SK-N-SH (cell line): ENCODE measurements around the gene DNAJC10. TPM values are rescaled to one million over a fixed set of nuclear protein-coding genes. Genes with fewer than 3 reads are reported as not detected.
A peak's percentile ranks its signal among the peaks of the same experiment; 100 is the strongest.

Source experiments
- CTCF ChIA-PET: fragments of 300-600, 350-600 bp; formaldehyde crosslinking; extraction: SDS; loops from one replicate; lab custom pipeline; 2021; lab: Yijun Ruan, JAX
- POLR2A ChIA-PET: fragments of 350-600 bp; sonication (Branson Sonifier 250); formaldehyde crosslinking; extraction: SDS; loops from one replicate; lab custom pipeline; 2020; ENCODE audit warnings: antibody characterized with exemption, inconsistent platforms; lab: Yijun Ruan, JAX
- DNase-seq: peaks from one replicate; pipeline ENCODE4 v3.0.0; 2012
- H2AFZ ChIP-seq: fragments of 200-600 bp; sonication (generic); 2 replicates; pipeline ENCODE4 v1.8.1; 2016; ENCODE audit warnings: antibody characterized with exemption, mild to moderate bottlenecking, low read depth
- H3F3A ChIP-seq: fragments of 200-600 bp; sonication (generic); replicated peaks from 2 replicates; pipeline ENCODE3; 2016; ENCODE audit warnings: antibody characterized with exemption, mild to moderate bottlenecking; ENCODE audit not compliant: insufficient read depth
- H3K27ac ChIP-seq, 2 experiments: fragments of 200-500 bp in 1 of 2; fragments of 200-600 bp in 1 of 2; sonication (Bioruptor generic) in 1 of 2; sonication (generic), shearing (Covaris generic) in 1 of 2; 2 replicates each; pipeline versions ENCODE4 v1.5.1 to v1.6.1; 2014 to 2016; ENCODE audit warnings: low read depth in 2 of 2, inconsistent platforms in 1 of 2, low read length in 1 of 2, mild to moderate bottlenecking in 1 of 2, mixed read lengths in 1 of 2
- H3K27me3 ChIP-seq: fragments of 200-600 bp; sonication (generic), shearing (Covaris generic); 2 replicates; pipeline ENCODE4 v1.6.1; 2016; ENCODE audit warnings: mixed run types; ENCODE audit not compliant: insufficient read depth
- H3K36me3 ChIP-seq, 2 experiments: fragments of 200-500 bp in 1 of 2; fragments of 200-600 bp in 1 of 2; sonication (Bioruptor generic) in 1 of 2; sonication (generic) in 1 of 2; replicated peaks in 1 of 2; 2 replicates each; pipeline versions ENCODE3 to v1.5.1; 2014 to 2016; ENCODE audit warnings: low read length in 1 of 2, mild to moderate bottlenecking in 1 of 2; ENCODE audit not compliant: insufficient read depth in 2 of 2, control insufficient read depth in 1 of 2
- H3K4me1 ChIP-seq, 2 experiments: fragments of 200-500 bp in 1 of 2; fragments of 200-600 bp in 1 of 2; sonication (Bioruptor generic) in 1 of 2; sonication (generic), shearing (Covaris generic) in 1 of 2; 2 replicates each; pipeline versions ENCODE4 v1.5.1 to v1.6.1; 2014 to 2016; ENCODE audit warnings: low read depth in 1 of 2, low read length in 1 of 2, mixed run types in 1 of 2; ENCODE audit not compliant: insufficient read depth in 2 of 2, control insufficient read depth in 1 of 2
- H3K4me2 ChIP-seq: fragments of 200-600 bp; sonication (generic), shearing (Covaris generic); 2 replicates; pipeline ENCODE4 v1.6.1; 2017; ENCODE audit warnings: mixed run types
- H3K4me3 ChIP-seq, 2 experiments: fragments of 200-500 bp in 1 of 2; fragments of 200-600 bp in 1 of 2; sonication (Bioruptor generic) in 1 of 2; sonication (generic), shearing (Covaris generic) in 1 of 2; 2 replicates each; pipeline versions ENCODE4 v1.5.1 to v1.8.1; 2014 to 2016; ENCODE audit warnings: low read depth in 2 of 2, inconsistent platforms in 1 of 2, low read length in 1 of 2, mild to moderate bottlenecking in 1 of 2, mixed read lengths in 1 of 2, moderate library complexity in 1 of 2
- H3K79me2 ChIP-seq: fragments of 200-600 bp; sonication (generic); 2 replicates; pipeline ENCODE4 v1.8.1; 2017; ENCODE audit warnings: mild to moderate bottlenecking; ENCODE audit not compliant: insufficient read depth
- H3K9ac ChIP-seq: fragments of 200-600 bp; sonication (generic); 2 replicates; pipeline ENCODE4 v1.6.1; 2017; ENCODE audit warnings: mixed run types
- H3K9me2 ChIP-seq: fragments of 200-600 bp; sonication (generic); 2 replicates; pipeline ENCODE4 v1.6.1; 2017; ENCODE audit warnings: mixed run types
- H3K9me3 ChIP-seq: fragments of 200-600 bp; sonication (generic); 2 replicates; pipeline ENCODE4 v1.6.1; 2017; ENCODE audit warnings: mixed run types, mild to moderate bottlenecking, moderate library complexity
- H4K20me1 ChIP-seq: fragments of 200-600 bp; sonication (generic); 2 replicates; pipeline ENCODE4 v1.6.1; 2017; ENCODE audit warnings: mild to moderate bottlenecking, mixed run types; ENCODE audit not compliant: insufficient read depth
- ELF1 ChIP-seq: IDR thresholded peaks from 2 replicates; pipeline ENCODE4 v1.4.0; 2012
- EZH2phosphoT487 ChIP-seq: fragments of 200-600 bp; sonication (generic); IDR thresholded peaks from 2 replicates; pipeline ENCODE4 v1.6.1; 2017; ENCODE audit warnings: low read depth, mixed run types, mild to moderate bottlenecking, antibody characterized with exemption, moderate library complexity, borderline replicate concordance
- FOSL2 ChIP-seq: IDR thresholded peaks from 2 replicates; pipeline ENCODE4 v1.4.0; 2012; ENCODE audit warnings: low read depth, mild to moderate bottlenecking, moderate library complexity, borderline replicate concordance
- GABPA ChIP-seq: IDR thresholded peaks from 2 replicates; pipeline ENCODE4 v1.4.0; 2012; ENCODE audit warnings: low read depth, mild to moderate bottlenecking
- MEF2A ChIP-seq: IDR thresholded peaks from 2 replicates; pipeline ENCODE4 v1.4.0; 2012; ENCODE audit warnings: low read depth, borderline replicate concordance
- NFIC ChIP-seq: IDR thresholded peaks from 2 replicates; pipeline ENCODE4 v1.4.0; 2012; ENCODE audit warnings: borderline replicate concordance
- RCOR1 ChIP-seq: fragments of 150-350 bp; IDR thresholded peaks from 2 replicates; pipeline ENCODE4 v1.6.1; 2017; ENCODE audit warnings: antibody characterized with exemption, low read length
- RXRA ChIP-seq: IDR thresholded peaks from 2 replicates; pipeline ENCODE4 v1.4.0; 2012; ENCODE audit warnings: low read depth, mild to moderate bottlenecking, borderline replicate concordance
- SMC3 ChIP-seq: IDR thresholded peaks from 2 replicates; pipeline ENCODE4 v1.6.1; 2012; ENCODE audit warnings: low read depth, low read length, improper control_type of control experiment
- TAF1 ChIP-seq: IDR thresholded peaks from 2 replicates; pipeline ENCODE4 v1.6.1; 2012; ENCODE audit warnings: low read depth, mild to moderate bottlenecking, low read length, moderate library complexity, borderline replicate concordance
- TCF12 ChIP-seq: IDR thresholded peaks from 2 replicates; pipeline ENCODE4 v1.4.0; 2012
- WGBS: methylation state at CpG from one replicate; pipeline ENCODE4 v1.1.6; 2017; ENCODE audit warnings: low lambda C conversion rate; 5-methylcytosine and 5-hydroxymethylcytosine counted together
- polyA plus RNA-seq, 3 experiments: library from polyadenylated mRNA; depleted of rRNA; stranded (reverse); fragments of >200 nt; gene quantifications; 2 replicates each; pipeline ENCODE4 v1.2.3, GENCODE V29; 2012
- TF ChIP-seq, protein P1 (sequence below): IDR thresholded peaks from 2 replicates; pipeline ENCODE4; 2012
- TF ChIP-seq, protein P2 (sequence below): IDR thresholded peaks from 2 replicates; pipeline ENCODE4 v1.6.1; 2012; ENCODE audit warnings: mild to moderate bottlenecking, low read depth, low read length, moderate library complexity
- TF ChIP-seq, protein P3 (sequence below): fragments of 150-350 bp; IDR thresholded peaks from 2 replicates; pipeline ENCODE4 v1.6.1; 2016; ENCODE audit warnings: mild to moderate bottlenecking, low read depth, low read length

The DNAJC10 gene
- polyA plus RNA-seq, 1 of the 3 experiments (the other 2 are of a cell fraction), result 30.8 TPM

DNA sequence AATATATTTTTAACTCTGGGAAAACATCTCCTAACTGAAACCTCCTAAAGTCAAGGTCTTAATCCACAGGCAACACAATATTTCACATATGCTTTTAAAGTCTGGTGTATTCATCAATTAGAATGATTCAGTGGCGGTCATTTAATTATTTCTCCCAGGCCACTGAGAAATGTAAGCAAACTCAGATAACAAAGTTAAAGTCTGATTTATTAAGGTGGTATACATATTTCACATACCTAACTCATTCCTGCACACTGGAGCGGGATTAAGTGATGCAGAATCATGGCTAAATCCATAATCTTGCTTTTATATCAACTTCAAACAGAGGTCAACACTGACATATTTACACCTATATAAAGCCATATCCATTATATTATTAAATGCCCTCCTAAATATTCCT lies 106.7 kb downstream of the DNAJC10 start:
- no peaks in the 10 kb centered on the region for H3F3A ChIP-seq
- H4K20me1 ChIP-seq, result no peaks in the 10 kb centered on the region

DNA sequence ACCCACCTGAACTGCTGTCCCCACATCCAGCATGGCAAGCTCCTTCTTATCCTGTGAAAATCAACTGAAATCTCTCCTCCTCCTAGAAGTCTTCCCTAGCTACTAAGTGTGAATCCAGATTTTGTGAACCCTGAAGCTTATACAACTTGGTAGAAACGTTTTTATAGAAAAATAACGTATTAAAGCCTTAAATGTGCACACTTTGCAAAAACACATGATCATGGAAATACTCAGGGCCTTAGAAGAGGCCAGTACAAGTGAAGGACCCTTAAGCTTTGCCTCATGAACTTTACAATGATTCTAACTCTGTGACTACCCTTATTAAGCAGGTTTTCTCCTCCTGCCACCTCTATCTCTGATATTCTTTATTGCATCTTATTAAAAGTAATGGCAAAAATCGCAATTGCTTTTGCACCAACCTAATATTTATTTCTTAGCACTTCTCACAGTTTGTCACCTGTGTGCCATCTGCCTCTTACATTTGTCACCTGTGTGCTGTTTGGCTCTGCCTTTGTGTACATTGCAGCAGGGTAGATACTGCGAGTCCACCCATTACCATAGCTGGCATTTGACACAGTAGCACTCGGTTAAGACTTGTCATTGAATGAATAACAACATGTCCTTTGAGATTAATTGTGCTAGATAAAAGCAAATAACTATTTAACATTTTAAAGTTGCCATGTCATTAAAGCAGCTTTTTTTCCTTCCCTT lies 108.2 kb downstream of the DNAJC10 start:
- Histone ChIP-seq H3K9me3 (no peaks in the 10 kb centered on the region), H3K4me2 (no peak overlapping the region), H3K4me3 (no peak overlapping the region), H3K79me2 (no peaks in the 10 kb centered on the region), H3K27ac (no peak overlapping the region), H3K36me3 (no peaks in the 10 kb centered on the region), H3K4me1 (no peaks in the 10 kb centered on the region; a peak in 2 of 4 replicates), H3K27me3 (no peaks in the 10 kb centered on the region), H3K9me2 (no peaks in the 10 kb centered on the region), H4K20me1 (no peaks in the 10 kb centered on the region), H3K9ac (no peak overlapping the region), H3F3A (no peaks in the 10 kb centered on the region), H2AFZ (no peak overlapping the region)
- ChIA-PET POLR2A (no interaction called here), CTCF (interaction anchor here (1.1 to 2.0 kb wide), 4 partner anchors 10 to 156 kb away, joined by 3 to 5 read pairs (median 4); no protein-coding TSS in a partner anchor)
- WGBS, result 75% methylated on average over 5 of the region's 5 CpGs
- TF ChIP-seq TCF12, result no peak
- TF ChIP-seq RCOR1, result no peak
- TF ChIP-seq TAF1, result no peak
- DNase-seq, result no peak

More for the DNA sequence above, 106.7 kb downstream of the DNAJC10 start:
- Histone ChIP-seq H3K4me2 (no peak overlapping the region), H3K9me3 (no peaks in the 10 kb centered on the region), H3K9ac (no peak overlapping the region), H3K4me1 (peaks cover under 1 to 2% of the 10 kb centered on the region in 2 experiments; a peak in 3 of 4 replicates), H3K9me2 (no peaks in the 10 kb centered on the region), H3K27me3 (no peaks in the 10 kb centered on the region), H3K27ac (no peak overlapping the region), H3K36me3 (no peaks in the 10 kb centered on the region), H2AFZ (no peak overlapping the region), H3K4me3 (no peak overlapping the region), H3K79me2 (no peaks in the 10 kb centered on the region)
- TF ChIP-seq, protein P1, sequence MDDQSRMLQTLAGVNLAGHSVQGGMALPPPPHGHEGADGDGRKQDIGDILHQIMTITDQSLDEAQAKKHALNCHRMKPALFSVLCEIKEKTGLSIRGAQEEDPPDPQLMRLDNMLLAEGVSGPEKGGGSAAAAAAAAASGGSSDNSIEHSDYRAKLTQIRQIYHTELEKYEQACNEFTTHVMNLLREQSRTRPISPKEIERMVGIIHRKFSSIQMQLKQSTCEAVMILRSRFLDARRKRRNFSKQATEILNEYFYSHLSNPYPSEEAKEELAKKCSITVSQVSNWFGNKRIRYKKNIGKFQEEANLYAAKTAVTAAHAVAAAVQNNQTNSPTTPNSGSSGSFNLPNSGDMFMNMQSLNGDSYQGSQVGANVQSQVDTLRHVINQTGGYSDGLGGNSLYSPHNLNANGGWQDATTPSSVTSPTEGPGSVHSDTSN, result 0 out of 2 replicates have a peak, but pooled peaks have one; percentile 17
- TF ChIP-seq FOSL2 (no peak), TCF12 (no peak; the same call in 1 of the 2 replicates)
- CTCF ChIA-PET, result no interaction called here
- POLR2A ChIA-PET, result no interaction called here
- 61% methylated on average over 2 of the region's 2 CpGs for WGBS
- peak; percentile 3 for DNase-seq

DNA sequence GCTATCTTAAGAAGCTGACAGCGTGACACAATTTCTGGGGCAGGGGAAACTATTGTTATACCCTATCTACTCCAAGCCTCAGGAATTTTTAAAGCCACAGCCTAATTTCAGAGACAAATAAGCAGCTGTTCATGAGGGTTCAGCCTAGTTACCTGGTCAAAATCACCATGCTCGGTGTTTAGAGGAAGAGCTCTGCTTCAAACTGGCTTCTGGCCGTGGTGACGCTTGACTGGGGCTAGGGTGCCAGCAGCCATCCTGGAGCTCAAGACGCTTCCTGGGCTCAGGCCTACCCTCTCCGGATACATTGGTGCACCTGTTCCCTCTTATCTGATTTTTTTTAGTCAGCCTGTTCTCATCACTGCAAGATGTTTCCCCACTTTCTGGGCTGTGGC lies 108.7 kb downstream of the DNAJC10 start:
- Histone ChIP-seq H3K9me3 (no peaks in the 10 kb centered on the region), H3K9me2 (no peaks in the 10 kb centered on the region), H3K36me3 (no peaks in the 10 kb centered on the region), H3K27me3 (no peaks in the 10 kb centered on the region), H2AFZ (no peak overlapping the region), H3K4me1 (no peaks in the 10 kb centered on the region; a peak in 2 of 4 replicates), H3K9ac (no peak overlapping the region), H4K20me1 (no peaks in the 10 kb centered on the region), H3K4me3 (no peak overlapping the region), H3K4me2 (no peak overlapping the region), H3K79me2 (no peaks in the 10 kb centered on the region), H3F3A (no peaks in the 10 kb centered on the region), H3K27ac (no peak overlapping the region)
- 78% methylated on average over 6 of the region's 6 CpGs for WGBS
- no peak for DNase-seq
- ChIA-PET CTCF (interaction anchor here (1.1 to 2.0 kb wide), 3 partner anchors 9 to 134 kb away, joined by 3 to 5 read pairs (median 5); no protein-coding TSS in a partner anchor), POLR2A (interaction anchor here (1.0 kb wide), 1 partner anchor 8 kb away, joined by 3 read pairs; no protein-coding TSS in a partner anchor)
- TF ChIP-seq TCF12 (no peak), ELF1 (no peak), RCOR1 (no peak), NFIC (no peak), GABPA (no peak), SMC3 (no peak), MEF2A (no peak), EZH2phosphoT487 (no peak), RXRA (no peak)
- TF ChIP-seq, protein P2, sequence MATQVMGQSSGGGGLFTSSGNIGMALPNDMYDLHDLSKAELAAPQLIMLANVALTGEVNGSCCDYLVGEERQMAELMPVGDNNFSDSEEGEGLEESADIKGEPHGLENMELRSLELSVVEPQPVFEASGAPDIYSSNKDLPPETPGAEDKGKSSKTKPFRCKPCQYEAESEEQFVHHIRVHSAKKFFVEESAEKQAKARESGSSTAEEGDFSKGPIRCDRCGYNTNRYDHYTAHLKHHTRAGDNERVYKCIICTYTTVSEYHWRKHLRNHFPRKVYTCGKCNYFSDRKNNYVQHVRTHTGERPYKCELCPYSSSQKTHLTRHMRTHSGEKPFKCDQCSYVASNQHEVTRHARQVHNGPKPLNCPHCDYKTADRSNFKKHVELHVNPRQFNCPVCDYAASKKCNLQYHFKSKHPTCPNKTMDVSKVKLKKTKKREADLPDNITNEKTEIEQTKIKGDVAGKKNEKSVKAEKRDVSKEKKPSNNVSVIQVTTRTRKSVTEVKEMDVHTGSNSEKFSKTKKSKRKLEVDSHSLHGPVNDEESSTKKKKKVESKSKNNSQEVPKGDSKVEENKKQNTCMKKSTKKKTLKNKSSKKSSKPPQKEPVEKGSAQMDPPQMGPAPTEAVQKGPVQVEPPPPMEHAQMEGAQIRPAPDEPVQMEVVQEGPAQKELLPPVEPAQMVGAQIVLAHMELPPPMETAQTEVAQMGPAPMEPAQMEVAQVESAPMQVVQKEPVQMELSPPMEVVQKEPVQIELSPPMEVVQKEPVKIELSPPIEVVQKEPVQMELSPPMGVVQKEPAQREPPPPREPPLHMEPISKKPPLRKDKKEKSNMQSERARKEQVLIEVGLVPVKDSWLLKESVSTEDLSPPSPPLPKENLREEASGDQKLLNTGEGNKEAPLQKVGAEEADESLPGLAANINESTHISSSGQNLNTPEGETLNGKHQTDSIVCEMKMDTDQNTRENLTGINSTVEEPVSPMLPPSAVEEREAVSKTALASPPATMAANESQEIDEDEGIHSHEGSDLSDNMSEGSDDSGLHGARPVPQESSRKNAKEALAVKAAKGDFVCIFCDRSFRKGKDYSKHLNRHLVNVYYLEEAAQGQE, result no peak
- TF ChIP-seq, protein P3, sequence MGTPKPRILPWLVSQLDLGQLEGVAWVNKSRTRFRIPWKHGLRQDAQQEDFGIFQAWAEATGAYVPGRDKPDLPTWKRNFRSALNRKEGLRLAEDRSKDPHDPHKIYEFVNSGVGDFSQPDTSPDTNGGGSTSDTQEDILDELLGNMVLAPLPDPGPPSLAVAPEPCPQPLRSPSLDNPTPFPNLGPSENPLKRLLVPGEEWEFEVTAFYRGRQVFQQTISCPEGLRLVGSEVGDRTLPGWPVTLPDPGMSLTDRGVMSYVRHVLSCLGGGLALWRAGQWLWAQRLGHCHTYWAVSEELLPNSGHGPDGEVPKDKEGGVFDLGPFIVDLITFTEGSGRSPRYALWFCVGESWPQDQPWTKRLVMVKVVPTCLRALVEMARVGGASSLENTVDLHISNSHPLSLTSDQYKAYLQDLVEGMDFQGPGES, result no peak
